ENCODE results near the gene RPH3AL. TPM values are rescaled to one million over a fixed set of nuclear protein-coding genes. Genes with fewer than 3 reads are reported as not detected.

The RPH3AL gene
- total and polyA plus RNA-seq, 2 of the 8 experiments (the other 6 are each of a cell fraction or from before 2014, with no cell fraction given) = 5.6 to 5.8 TPM

DNA sequence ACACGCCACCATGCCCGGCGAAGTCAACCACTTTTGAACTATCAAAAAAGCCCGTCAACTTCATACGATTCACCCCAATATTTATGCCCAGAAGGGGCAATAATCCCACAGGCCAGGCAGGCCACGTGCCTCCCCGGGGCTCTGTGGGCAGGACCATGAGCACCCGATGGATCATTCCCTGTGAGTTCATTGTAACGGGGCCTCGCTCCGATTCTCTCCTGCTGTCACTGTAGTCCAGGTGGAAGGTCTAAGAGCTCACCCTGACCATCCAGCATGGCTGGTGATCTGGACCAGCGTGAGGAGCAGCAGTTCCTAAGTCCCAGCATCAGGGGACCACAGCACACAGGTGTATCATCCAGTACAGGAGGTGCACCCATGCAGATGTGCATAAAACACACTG is 93.7 kb downstream of the RPH3AL start:
- Histone ChIP-seq H3K23ac (ENCODE audit: insufficient read length) (no peak overlapping the region), H3K4ac (replicated peaks; ENCODE audit: insufficient read length, low read depth, low read length) (peak overlapping the region; percentile 46), H4K5ac (ENCODE audit: insufficient read length, low read depth, low read length) (no peak overlapping the region), H4K91ac (replicated peaks; ENCODE audit: insufficient read length, low read length) (peak overlapping the region; percentile 81), H3K9me3 (ENCODE audit: insufficient read depth in 2 of 2, low read depth in 1 of 2, low read length in 1 of 2) (peaks cover 0 to 3% of the 10 kb centered on the region in 2 experiments; a peak in 1 of 4 replicates), H3K4me1 (replicated peaks in 1 of 4; ENCODE audit: control insufficient read depth in 3 of 4, insufficient read depth in 4 of 4, low read length in 3 of 4) (peaks cover 9 to 21% (median 17%) of the 10 kb centered on the region in 4 experiments), H3K23me2 (ENCODE audit: low read depth, low read length) (no peaks in the 10 kb centered on the region), H2BK12ac (ENCODE audit: low read depth, low read length) (peak overlapping the region; percentile 98), H3K14ac (ENCODE audit: insufficient read length) (no peak overlapping the region), H2AFZ (ENCODE audit: low read length) (no peak overlapping the region), H3K79me1 (ENCODE audit: low read depth, low read length) (no peaks in the 10 kb centered on the region), H2BK15ac (ENCODE audit: low read length) (no peak overlapping the region), H2AK5ac (ENCODE audit: low read depth, low read length) (peak overlapping the region; percentile 84; the same call in 1 of the 2 replicates), H3K4me2 (ENCODE audit: insufficient read depth in 1 of 2, low read depth in 2 of 2, low read length in 2 of 2) (peak overlapping the region; percentile 50 to 56; a peak in 2 of 4 replicates), H2BK120ac (replicated peaks; ENCODE audit: low read depth, low read length) (peak overlapping the region; percentile 63), H3K27me3 (replicated peaks in 1 of 4; ENCODE audit: control insufficient read depth in 3 of 4, extremely low read depth in 1 of 4, insufficient read depth in 3 of 4, low read length in 3 of 4) (peaks cover 0 to 7% (median 5%) of the 10 kb centered on the region in 4 experiments; a peak in 4 of 7 replicates), H3K9ac (replicated peaks in 1 of 4; ENCODE audit: extremely low read depth in 1 of 4, low read depth in 3 of 4, low read length in 3 of 4) (no peak overlapping the region), H3K79me2 (ENCODE audit: control insufficient read depth in 1 of 2, insufficient read depth in 2 of 2, low read length in 2 of 2) (no peaks in the 10 kb centered on the region), H3K4me3 (ENCODE audit: extremely low read depth in 1 of 4, insufficient read depth in 2 of 4, low read depth in 3 of 4, low read length in 4 of 4) (no peak overlapping the region), H2BK20ac (ENCODE audit: low read length) (peak overlapping the region; percentile 37), H3K36me3 (ENCODE audit: control insufficient read depth in 2 of 4, insufficient read depth in 4 of 4, low read length in 3 of 4) (no peaks in the 10 kb centered on the region), H4K8ac (ENCODE audit: extremely low read depth, insufficient read depth, low read length) (no peak overlapping the region), H3K56ac (replicated peaks; ENCODE audit: insufficient read length, low read depth, low read length) (no peak overlapping the region), H2BK5ac (ENCODE audit: low read depth, low read length) (peak overlapping the region; percentile 22; the same call in 1 of the 2 replicates), H3K18ac (ENCODE audit: extremely low read depth, low read length) (peak overlapping the region; percentile 4; the same call in 1 of the 2 replicates), H4K20me1 (replicated peaks in 1 of 2; ENCODE audit: control insufficient read depth in 1 of 2, insufficient read depth in 2 of 2, low read length in 2 of 2) (no peaks in the 10 kb centered on the region), H3K27ac (ENCODE audit: low read depth, low read length) (no peak overlapping the region)
- TF ChIP-seq KDM5A (IDR thresholded peaks at IDR 0.05; ENCODE audit: low read length) (no peak), PHF8 (conservative IDR thresholded peaks at IDR 0.05; ENCODE audit: low read depth, low read length) (no peak), SAP30 (IDR thresholded peaks at IDR 0.05; ENCODE audit: insufficient read depth, insufficient replicate concordance, low read length) (no peak), SP4 (IDR thresholded peaks at IDR 0.05; ENCODE audit: low read length) (no peak), POU5F1 (IDR thresholded peaks at IDR 0.05; ENCODE audit: low read depth, low read length) (no peak)
- ChIA-PET CTCF (ENCODE audit: partially characterized antibody) (interaction anchor here (1.2 to 1.9 kb wide), 2 partner anchors 27 to 50 kb away, joined by 3 to 8 read pairs; no protein-coding TSS in a partner anchor), POLR2A (ENCODE audit: partially characterized antibody) (interaction anchor here (1.6 to 2.0 kb wide), 2 partner anchors 9 to 11 kb away, joined by 3 to 5 read pairs; no protein-coding TSS in a partner anchor)
- DNase-seq (ENCODE audit: low read depth in 1 of 2, low spot score in 2 of 2) (peak in 1 of 2 experiments; percentile 46), FAIRE-seq (no peak)
- WGBS, 2 experiments (ENCODE audit: extremely low coverage in 1 of 2, insufficient coverage in 1 of 2, insufficient read length in 1 of 2, insufficient replicate concordance in 2 of 2, low coverage in 1 of 2, low lambda C conversion rate in 2 of 2, missing lambda C conversion rate in 1 of 2) = 90% methylated on average over 12 of the region's 12 CpGs; no CpG with 5 or more reads in 1 of the 2 experiments

All from H1 (cell line).